HK-2 (cell line): ENCODE results near the gene COPS7A.
A peak's percentile ranks its signal among the peaks of the same experiment; 100 is the strongest.

Experiments
- DNase-seq: peaks from one replicate; pipeline ENCODE4 v3.0.0-alpha.2; 2018; ENCODE audit not compliant: unreplicated experiment

The COPS7A gene

DNA sequence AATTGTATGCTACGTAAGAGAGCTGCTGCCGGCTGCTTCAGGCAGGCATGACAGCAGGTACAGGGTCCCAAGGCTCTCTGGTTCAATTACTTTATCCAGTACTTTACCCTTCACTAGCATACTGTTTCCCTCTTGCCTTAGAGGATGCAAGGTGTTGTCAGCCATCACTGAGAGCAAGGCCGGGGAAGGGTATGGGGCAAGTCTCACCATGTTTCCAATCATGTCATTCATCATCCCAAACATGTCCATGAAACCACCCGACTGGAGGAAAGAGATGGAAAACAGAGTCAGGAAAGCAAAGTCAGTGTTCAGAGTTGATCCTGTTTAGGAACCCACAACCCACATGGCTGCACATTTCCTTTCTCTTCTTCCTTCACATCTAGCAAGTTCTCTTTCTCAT is 26.7 kb downstream of the COPS7A start:
- no peak for DNase-seq

DNA sequence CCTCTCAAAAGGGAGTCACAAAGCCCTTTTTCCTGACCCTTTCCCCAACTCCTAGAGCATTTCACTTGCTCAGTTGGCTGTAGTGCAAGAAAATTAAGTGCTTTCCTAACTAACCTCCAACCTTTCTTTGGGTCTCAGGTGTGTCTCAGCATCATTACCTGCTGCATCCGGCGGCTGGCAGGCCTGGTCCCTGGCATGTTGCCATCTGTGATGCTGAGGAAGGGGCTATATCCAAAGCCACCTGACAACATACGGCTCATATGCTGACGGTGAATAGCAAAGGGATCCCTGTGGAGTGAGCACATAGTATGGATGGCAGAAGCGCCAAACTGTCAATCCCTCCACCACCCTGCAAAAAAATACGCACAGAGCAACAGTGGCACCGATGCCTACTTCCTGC is 27.9 kb downstream of the COPS7A start:
- DNase-seq: no peak

DNA sequence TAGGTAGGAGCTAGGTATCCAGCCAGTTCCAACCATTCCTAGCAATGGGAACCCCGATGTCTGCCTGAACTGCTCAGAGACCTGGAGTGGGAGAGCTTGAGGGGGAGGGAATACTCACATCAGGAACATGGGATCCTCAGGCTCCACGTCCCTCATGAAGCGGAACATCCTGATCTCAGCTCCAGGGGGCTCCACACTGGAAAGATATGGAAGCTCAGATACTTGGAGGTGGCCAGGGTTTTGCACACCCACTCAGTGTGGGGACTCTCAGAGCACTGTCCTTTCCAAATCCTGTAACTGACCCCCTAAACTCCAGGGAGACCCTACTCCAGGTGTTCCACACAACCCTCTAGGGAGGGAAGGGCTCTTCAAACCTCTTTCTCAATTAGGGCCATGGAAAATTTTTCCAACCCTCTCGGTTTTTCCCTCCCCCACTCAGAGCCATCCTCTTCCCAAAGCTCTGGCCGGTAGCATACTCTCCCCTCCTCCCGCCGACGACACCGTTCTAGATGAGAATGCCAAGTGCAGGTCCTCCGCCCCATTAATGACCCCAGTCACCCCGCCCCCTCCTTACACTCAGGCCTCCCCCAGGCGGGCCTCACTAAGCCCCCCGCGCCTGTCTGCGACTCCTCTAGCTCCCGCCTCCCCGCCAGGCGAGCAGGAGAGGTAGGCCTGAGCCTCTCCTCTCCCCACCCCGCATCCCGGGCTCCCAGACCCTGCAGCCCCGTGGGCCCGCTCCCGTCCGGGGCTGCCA is 28.5 kb downstream of the COPS7A start:
- no peak for DNase-seq

GRCh38 chr12:6752921-6753771 is 29.3 kb downstream of the COPS7A start, which contains the start of gene MLF2:
Gene MLF2 (minus strand): TSS chr12:6753141. CDS start chr12:6752334, 807 bp downstream.
- DNase-seq: peak; percentile 98

- DNase-seq: no peak
Observed at GRCh38 chr12:6753772-6754356, 30.0 kb downstream of the COPS7A start.

- no peak for DNase-seq
Observed at GRCh38 chr12:6754411-6754810, 30.6 kb downstream of the COPS7A start.

DNA sequence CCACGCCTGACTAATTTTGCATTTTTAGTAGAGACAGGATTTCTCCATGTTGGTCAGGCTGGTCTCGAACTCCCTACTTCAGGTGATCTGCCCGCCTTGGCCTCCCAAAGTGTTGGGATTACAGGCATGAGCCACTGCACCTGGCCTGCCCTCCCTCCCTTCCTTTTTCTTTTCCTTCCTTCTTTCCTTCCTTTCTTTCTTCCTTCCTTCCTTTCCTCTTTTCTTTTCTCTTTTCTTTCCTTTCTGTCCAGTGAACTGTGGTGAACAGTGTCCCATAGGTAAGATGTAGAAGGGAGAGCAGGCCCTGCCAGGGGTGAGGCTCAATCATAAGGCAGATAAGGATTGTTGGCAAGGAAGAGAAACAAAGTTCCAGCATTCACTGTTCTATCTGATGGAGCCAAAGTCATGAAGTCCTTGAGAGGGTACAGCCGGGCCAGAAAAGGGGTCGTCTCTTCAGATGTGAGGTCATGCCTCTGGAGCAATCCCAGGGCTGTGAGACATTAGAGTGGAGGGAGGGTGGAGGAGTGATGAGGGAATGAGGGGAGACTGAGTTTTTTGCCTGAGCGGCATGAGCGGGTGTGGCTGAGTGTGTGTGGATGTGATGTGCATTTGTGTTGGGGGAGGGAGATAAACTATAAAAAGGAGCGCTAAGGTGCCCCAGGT is 33.3 kb downstream of the COPS7A start:
- DNase-seq: no peak

GRCh38 chr12:6758506-6759095 is 34.8 kb downstream of the COPS7A start:
- no peak for DNase-seq

DNA sequence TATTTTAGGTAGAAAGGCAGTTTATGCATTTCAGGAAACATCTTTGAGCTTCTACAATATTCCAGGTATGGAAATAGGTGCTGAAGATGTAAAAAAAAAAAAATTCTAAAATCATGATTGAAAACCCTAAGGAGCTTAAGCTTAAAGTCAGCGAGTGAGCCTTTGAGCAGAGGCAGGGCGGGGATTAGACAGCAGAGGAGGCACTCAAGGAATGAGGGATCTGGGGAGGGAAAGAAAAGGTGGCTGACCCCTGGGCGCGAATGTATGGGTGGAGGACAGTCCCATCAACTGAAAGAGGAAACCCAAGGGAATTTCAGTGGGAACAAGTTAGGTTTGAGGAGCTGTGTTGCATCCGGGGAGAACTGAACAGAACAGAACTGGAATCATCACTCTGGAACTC is 35.9 kb downstream of the COPS7A start:
- no peak for DNase-seq

DNA sequence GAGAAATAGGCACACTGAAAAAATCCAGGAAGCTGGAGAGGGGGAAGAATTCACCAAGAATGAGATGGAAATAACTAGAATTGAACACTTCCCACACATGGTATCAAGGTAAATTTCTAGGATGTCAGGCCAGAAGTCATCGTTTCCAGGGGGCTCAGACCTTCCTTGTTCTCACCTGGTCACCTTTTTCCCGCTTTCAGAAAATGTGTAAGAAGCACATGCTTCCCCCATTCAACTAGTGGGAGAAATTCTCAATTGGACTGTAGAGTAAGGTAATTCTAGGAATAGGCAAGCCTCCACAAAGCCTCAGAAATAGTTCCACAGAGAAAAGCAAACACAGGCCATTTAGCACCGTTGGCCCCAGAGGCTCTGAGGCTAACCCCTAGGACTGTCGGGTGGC is 39.5 kb downstream of the COPS7A start:
- no peak for DNase-seq

GRCh38 chr12:6764011-6764828 is 40.4 kb downstream of the COPS7A start:
- peak; percentile 97 for DNase-seq

DNA sequence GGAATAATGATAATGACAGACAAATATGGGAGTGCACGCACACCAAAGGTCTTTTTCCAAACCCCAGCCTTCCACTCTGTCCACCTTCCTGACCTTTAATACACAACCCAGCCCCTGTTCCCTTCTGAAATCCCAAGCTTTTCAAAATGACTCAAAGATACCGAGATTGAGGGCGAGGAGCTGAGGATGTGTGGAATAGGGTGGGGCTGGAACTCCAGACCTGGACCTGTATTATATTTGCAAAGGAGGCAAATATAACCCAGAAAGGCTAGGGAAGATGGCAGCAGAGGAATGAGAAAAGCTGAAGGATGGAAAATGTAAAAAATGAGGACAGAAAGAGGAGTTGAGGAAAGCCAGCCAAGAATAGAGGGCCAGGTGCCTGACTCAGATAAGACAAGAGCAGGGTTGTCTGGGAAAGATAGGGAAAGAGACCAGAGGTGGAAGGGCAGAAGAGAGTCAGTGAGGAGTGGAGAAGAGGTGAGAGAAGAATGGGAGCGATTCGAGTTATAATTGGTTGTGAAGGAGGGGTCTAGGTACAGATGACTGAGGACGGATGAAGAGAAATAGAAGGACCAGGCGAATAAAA is 41.3 kb downstream of the COPS7A start:
- no peak for DNase-seq

- peak; percentile 89 for DNase-seq
Observed at GRCh38 chr12:6765634-6766581, 42.1 kb downstream of the COPS7A start, which contains the start of gene PTMS. Gene PTMS (plus strand): TSS chr12:6766363. CDS start chr12:6766706, 343 bp downstream.

DNA sequence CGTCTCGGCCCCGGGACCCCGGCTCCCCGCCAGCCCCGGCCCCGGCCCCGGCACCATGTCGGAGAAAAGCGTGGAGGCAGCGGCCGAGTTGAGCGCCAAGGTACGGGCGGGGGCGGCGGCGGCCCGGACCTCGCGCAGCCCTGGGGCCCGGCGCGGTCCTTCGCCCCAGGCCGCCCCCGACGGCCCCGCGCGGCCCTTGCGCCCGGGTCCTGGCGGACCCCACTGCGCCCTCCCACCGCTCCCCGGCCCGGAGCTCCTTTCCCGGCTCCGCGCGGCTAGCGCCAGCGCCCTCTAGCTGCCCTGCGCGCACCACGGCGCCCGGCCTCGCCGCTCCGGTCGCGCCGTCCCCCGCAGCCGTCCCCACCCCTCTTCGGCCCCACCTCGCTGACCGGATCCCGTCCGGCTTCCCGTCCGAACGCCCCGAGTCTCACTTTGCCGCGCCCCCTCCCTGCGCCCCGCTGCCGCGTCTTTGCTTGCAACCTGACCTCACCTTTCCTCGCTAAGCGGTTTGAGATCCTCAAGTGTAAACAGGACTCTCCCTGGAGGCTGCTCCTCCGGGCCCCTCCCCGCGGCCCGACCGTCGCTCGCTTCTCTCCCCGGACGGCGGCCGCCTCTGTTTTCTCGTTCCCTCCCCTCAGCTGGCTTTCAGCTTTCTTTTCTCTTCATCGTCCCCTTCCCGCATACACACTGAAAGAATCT is 43.0 kb downstream of the COPS7A start:
- peak; percentile 79 for DNase-seq

- peak; percentile 38 for DNase-seq
Observed at GRCh38 chr12:6767353-6768319, 43.8 kb downstream of the COPS7A start.

DNA sequence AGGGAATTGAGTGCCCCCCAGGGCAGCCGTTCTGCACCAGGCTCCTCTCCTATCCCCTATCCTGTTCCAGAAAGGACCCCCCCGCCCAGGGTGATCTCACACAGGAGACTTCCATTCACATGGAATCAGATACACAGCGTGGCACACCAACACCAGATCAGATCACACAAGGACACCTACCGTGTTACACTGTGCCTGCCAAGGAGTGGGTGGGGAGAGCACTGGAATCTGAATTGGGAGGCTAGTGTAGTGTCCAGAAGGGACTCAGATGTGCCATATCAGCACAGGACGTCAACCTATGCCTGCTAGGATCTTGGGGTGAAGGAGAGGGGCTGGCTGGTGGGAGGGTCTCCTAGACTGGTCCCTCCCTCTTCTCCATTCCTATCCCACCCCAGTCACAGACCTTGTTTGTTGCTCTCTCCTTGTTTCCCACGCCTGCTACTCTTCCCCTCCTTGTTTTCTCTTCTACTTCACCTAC is 44.6 kb downstream of the COPS7A start:
- DNase-seq: no peak

DNA sequence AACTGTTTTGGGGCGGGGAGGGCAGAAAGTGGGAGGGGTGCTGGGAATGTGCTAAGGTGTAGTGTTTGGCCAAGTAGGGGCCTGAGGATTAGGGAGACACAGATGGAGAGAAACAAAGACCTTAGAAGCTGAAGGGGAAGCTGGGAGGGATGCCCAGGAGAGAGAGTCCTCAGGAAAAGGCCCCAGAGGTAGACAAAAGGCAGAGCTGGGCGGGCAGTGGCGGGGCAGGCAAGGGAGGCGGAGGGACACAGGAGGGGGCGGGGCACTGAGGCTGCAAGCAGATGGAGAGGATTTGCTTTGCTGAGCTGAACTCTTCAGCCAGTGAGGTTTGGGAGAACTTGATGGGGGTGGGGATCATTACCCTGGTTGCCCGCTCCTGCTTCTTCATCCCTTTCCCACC is 45.1 kb downstream of the COPS7A start:
- no peak for DNase-seq
